ENCODE data around the gene ZNF205.

Gene ZNF205

GRCh38 chr16:3112881-3113574, 642 bp downstream of the ZNF205 start:
- Histone ChIP-seq H3K4me2 (ENCODE audit: low read length) (peak overlapping the region; percentile 99), H3K27ac (ENCODE audit: low read depth, low read length) (no peak overlapping the region), H2BK5ac (ENCODE audit: low read depth, low read length, poor library complexity) (no peak overlapping the region), H4K91ac (ENCODE audit: low read depth, low read length) (peak overlapping the region; percentile 82), H3K9ac (ENCODE audit: low read length) (peak overlapping the region; percentile 93), H3K14ac (ENCODE audit: low read length) (peak overlapping the region; percentile 50), H4K12ac (ENCODE audit: low read depth, low read length) (peak overlapping the region; percentile 20), H2AK5ac (ENCODE audit: low read length) (peak overlapping the region; percentile 11), H3K36me3 (ENCODE audit: control insufficient read depth in 1 of 2, insufficient read depth in 2 of 2, low read length in 2 of 2) (peaks cover 21 to 26% of the 10 kb centered on the region in 2 experiments), H3K4me3 (ENCODE audit: low read depth, low read length) (peak overlapping the region; percentile 87), H2AFZ (ENCODE audit: insufficient read depth, low read length, poor library complexity) (peak overlapping the region; percentile 57), H3K18ac (ENCODE audit: low read length) (peak overlapping the region; percentile 71), H3K27me3 (ENCODE audit: insufficient read depth, low read length) (no peaks in the 10 kb centered on the region), H3K79me2 (ENCODE audit: control insufficient read depth, insufficient read depth, low read length, poor library complexity) (peaks cover 4% of the 10 kb centered on the region), H3K79me1 (ENCODE audit: low read length) (peaks cover 3% of the 10 kb centered on the region), H3K4me1 (ENCODE audit: control insufficient read depth in 1 of 2, insufficient read depth in 2 of 2, low read length in 2 of 2) (peaks cover 19 to 21% of the 10 kb centered on the region in 2 experiments), H2BK12ac (ENCODE audit: low read length) (no peak overlapping the region), H3K4ac (ENCODE audit: low read depth, low read length) (peak overlapping the region; percentile 18), H3K23ac (ENCODE audit: low read length) (no peak overlapping the region), H4K8ac (ENCODE audit: low read depth, low read length) (peak overlapping the region; percentile 84), H2BK120ac (ENCODE audit: insufficient read depth, low read length, poor library complexity) (peak overlapping the region; percentile 41), H3K9me3 (ENCODE audit: insufficient read depth, low read depth, low read length) (no peaks in the 10 kb centered on the region)
- WGBS (ENCODE audit: extremely low coverage, insufficient coverage, insufficient read length), result no CpG with 5 or more reads among the region's 19 CpGs
- DNase-seq, result no peak

DNA sequence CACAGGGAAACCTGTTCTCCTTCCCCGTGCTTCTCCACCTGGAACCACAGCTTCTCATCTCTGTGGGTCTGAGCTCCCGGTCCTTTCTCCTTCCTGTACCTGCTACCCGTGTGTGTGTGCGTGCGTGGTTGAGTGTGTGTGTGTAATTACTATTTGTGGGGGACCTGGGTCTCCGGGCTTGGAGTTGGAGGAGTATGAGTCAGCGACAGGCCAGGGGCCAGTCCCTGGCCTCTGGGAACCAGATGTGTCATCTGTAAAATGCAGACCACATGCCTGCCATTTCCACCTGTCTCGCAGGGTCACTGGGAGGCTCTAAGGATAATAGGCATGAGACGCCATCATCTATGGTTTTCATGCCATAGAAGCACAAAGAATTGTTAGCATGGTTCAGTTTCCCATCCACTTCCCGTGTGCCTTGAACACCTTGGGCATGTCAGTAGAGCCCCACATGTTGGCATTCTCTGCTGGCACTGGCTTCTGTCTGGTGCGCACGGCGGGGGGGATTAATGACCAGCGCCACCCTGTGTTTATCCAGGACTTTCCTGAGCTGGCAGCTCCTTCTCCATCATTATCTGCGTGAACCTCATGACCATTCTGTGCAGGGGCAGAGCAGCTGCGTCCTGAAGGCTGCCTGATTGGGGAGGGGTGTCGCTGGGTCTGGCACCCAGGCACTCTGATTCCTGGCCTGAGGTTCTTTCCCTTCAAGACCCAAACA, 1.5 kb downstream of the ZNF205 start:
- no peak overlapping the region for H3K23ac ChIP-seq (ENCODE audit: low read length)
- H3K9ac ChIP-seq (ENCODE audit: low read length), result no peak overlapping the region
- no peaks in the 10 kb centered on the region for H3K27me3 ChIP-seq (ENCODE audit: insufficient read depth, low read length)
- no peak overlapping the region for H2AK5ac ChIP-seq (ENCODE audit: low read length)
- H3K4me3 ChIP-seq (ENCODE audit: low read depth, low read length), result no peak overlapping the region
- H4K8ac ChIP-seq (ENCODE audit: low read depth, low read length), result no peak overlapping the region
- H2AFZ ChIP-seq (ENCODE audit: insufficient read depth, low read length, poor library complexity), result no peak overlapping the region
- peak overlapping the region; percentile 33 for H3K18ac ChIP-seq (ENCODE audit: low read length)
- H3K79me1 ChIP-seq (ENCODE audit: low read length), result peaks cover 3% of the 10 kb centered on the region
- peak overlapping the region; percentile 56 for H4K12ac ChIP-seq (ENCODE audit: low read depth, low read length)
- peak overlapping the region; percentile 99 for H3K4me2 ChIP-seq (ENCODE audit: low read length)
- H2BK5ac ChIP-seq (ENCODE audit: low read depth, low read length, poor library complexity), result no peak overlapping the region
- peak overlapping the region; percentile 23 for H3K4ac ChIP-seq (ENCODE audit: low read depth, low read length)
- WGBS (ENCODE audit: extremely low coverage, insufficient coverage, insufficient read length), result no CpG with 5 or more reads among the region's 17 CpGs
- H3K9me3 ChIP-seq (ENCODE audit: insufficient read depth, low read depth, low read length), result no peaks in the 10 kb centered on the region
- H2BK12ac ChIP-seq (ENCODE audit: low read length), result no peak overlapping the region
- peaks cover 4% of the 10 kb centered on the region for H3K79me2 ChIP-seq (ENCODE audit: control insufficient read depth, insufficient read depth, low read length, poor library complexity)
- peaks cover 19 to 21% of the 10 kb centered on the region in 2 experiments for H3K4me1 ChIP-seq (ENCODE audit: control insufficient read depth in 1 of 2, insufficient read depth in 2 of 2, low read length in 2 of 2)
- DNase-seq, result peak; percentile 45 to 53
- H3K14ac ChIP-seq (ENCODE audit: low read length), result no peak overlapping the region
- no peak overlapping the region for H2BK120ac ChIP-seq (ENCODE audit: insufficient read depth, low read length, poor library complexity)
- no peak overlapping the region for H3K27ac ChIP-seq (ENCODE audit: low read depth, low read length)
- H4K91ac ChIP-seq (ENCODE audit: low read depth, low read length), result no peak overlapping the region
- peaks cover 29 to 35% of the 10 kb centered on the region in 2 experiments for H3K36me3 ChIP-seq (ENCODE audit: control insufficient read depth in 1 of 2, insufficient read depth in 2 of 2, low read length in 2 of 2)

DNA sequence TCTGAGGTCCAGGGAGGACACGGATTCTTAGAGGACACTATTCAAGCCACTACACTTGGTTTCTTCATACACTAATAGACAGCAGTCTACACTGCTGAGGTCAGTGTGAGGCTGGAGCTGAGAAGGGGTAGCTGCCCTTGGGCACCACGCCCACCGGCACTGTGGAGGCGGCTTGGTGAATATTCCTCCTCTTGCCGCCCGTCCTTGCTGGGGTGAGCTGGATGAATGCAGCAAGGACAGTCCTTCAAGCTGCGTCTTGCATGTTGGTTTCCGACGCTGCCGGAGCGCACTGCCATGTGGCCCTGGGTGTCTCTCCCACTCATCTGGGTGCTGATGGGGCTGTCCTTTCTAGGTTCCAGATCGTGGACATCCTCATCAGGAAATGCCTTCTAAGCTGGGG, 2.6 kb downstream of the ZNF205 start:
- no peak overlapping the region for H2BK5ac ChIP-seq (ENCODE audit: low read depth, low read length, poor library complexity)
- no peak overlapping the region for H2AK5ac ChIP-seq (ENCODE audit: low read length)
- no peak overlapping the region for H3K14ac ChIP-seq (ENCODE audit: low read length)
- H3K18ac ChIP-seq (ENCODE audit: low read length), result no peak overlapping the region
- H3K79me1 ChIP-seq (ENCODE audit: low read length), result peaks cover 3% of the 10 kb centered on the region
- peaks cover 4% of the 10 kb centered on the region for H3K79me2 ChIP-seq (ENCODE audit: control insufficient read depth, insufficient read depth, low read length, poor library complexity)
- no peak overlapping the region for H2AFZ ChIP-seq (ENCODE audit: insufficient read depth, low read length, poor library complexity)
- H3K4ac ChIP-seq (ENCODE audit: low read depth, low read length), result no peak overlapping the region
- H3K23ac ChIP-seq (ENCODE audit: low read length), result no peak overlapping the region
- H4K12ac ChIP-seq (ENCODE audit: low read depth, low read length), result no peak overlapping the region
- no peak overlapping the region for H4K8ac ChIP-seq (ENCODE audit: low read depth, low read length)
- no peaks in the 10 kb centered on the region for H3K27me3 ChIP-seq (ENCODE audit: insufficient read depth, low read length)
- H2BK120ac ChIP-seq (ENCODE audit: insufficient read depth, low read length, poor library complexity), result no peak overlapping the region
- H3K4me3 ChIP-seq (ENCODE audit: low read depth, low read length), result no peak overlapping the region
- H3K4me1 ChIP-seq (ENCODE audit: control insufficient read depth in 1 of 2, insufficient read depth in 2 of 2, low read length in 2 of 2), result peaks cover 19 to 21% of the 10 kb centered on the region in 2 experiments
- H3K27ac ChIP-seq (ENCODE audit: low read depth, low read length), result no peak overlapping the region
- H2BK12ac ChIP-seq (ENCODE audit: low read length), result no peak overlapping the region
- H3K4me2 ChIP-seq (ENCODE audit: low read length), result no peak overlapping the region
- no peaks in the 10 kb centered on the region for H3K9me3 ChIP-seq (ENCODE audit: insufficient read depth, low read depth, low read length)
- H3K9ac ChIP-seq (ENCODE audit: low read length), result no peak overlapping the region
- WGBS (ENCODE audit: extremely low coverage, insufficient coverage, insufficient read length), result no CpG with 5 or more reads among the region's 12 CpGs
- no peak for DNase-seq
- H4K91ac ChIP-seq (ENCODE audit: low read depth, low read length), result no peak overlapping the region
- peaks cover 40 to 46% of the 10 kb centered on the region in 2 experiments for H3K36me3 ChIP-seq (ENCODE audit: control insufficient read depth in 1 of 2, insufficient read depth in 2 of 2, low read length in 2 of 2)

GRCh38 chr16:3115561-3115960, 3.2 kb downstream of the ZNF205 start:
- Histone ChIP-seq H3K27me3 (ENCODE audit: insufficient read depth, low read length) (no peaks in the 10 kb centered on the region), H2AFZ (ENCODE audit: insufficient read depth, low read length, poor library complexity) (no peak overlapping the region), H2BK12ac (ENCODE audit: low read length) (no peak overlapping the region), H2AK5ac (ENCODE audit: low read length) (no peak overlapping the region), H2BK120ac (ENCODE audit: insufficient read depth, low read length, poor library complexity) (no peak overlapping the region), H4K8ac (ENCODE audit: low read depth, low read length) (no peak overlapping the region), H3K18ac (ENCODE audit: low read length) (no peak overlapping the region), H3K36me3 (ENCODE audit: control insufficient read depth in 1 of 2, insufficient read depth in 2 of 2, low read length in 2 of 2) (peaks cover 45 to 52% of the 10 kb centered on the region in 2 experiments), H3K27ac (ENCODE audit: low read depth, low read length) (no peak overlapping the region), H3K4me1 (ENCODE audit: control insufficient read depth in 1 of 2, insufficient read depth in 2 of 2, low read length in 2 of 2) (peaks cover 19 to 21% of the 10 kb centered on the region in 2 experiments), H3K9ac (ENCODE audit: low read length) (no peak overlapping the region), H3K79me1 (ENCODE audit: low read length) (peaks cover 3% of the 10 kb centered on the region), H3K4ac (ENCODE audit: low read depth, low read length) (no peak overlapping the region), H4K91ac (ENCODE audit: low read depth, low read length) (no peak overlapping the region), H3K79me2 (ENCODE audit: control insufficient read depth, insufficient read depth, low read length, poor library complexity) (peaks cover 4% of the 10 kb centered on the region), H2BK5ac (ENCODE audit: low read depth, low read length, poor library complexity) (no peak overlapping the region), H4K12ac (ENCODE audit: low read depth, low read length) (no peak overlapping the region), H3K9me3 (ENCODE audit: insufficient read depth, low read depth, low read length) (no peaks in the 10 kb centered on the region), H3K4me3 (ENCODE audit: low read depth, low read length) (no peak overlapping the region), H3K14ac (ENCODE audit: low read length) (no peak overlapping the region), H3K4me2 (ENCODE audit: low read length) (no peak overlapping the region), H3K23ac (ENCODE audit: low read length) (no peak overlapping the region)
- DNase-seq, result no peak
- no CpG with 5 or more reads among the region's 14 CpGs for whole genome bisulfite sequencing (ENCODE audit: extremely low coverage, insufficient coverage, insufficient read length)
